Fibroblast of lung (primary cell): ENCODE results near the gene CCDC154. TPM values are rescaled to one million over a fixed set of nuclear protein-coding genes. Genes with fewer than 3 reads are reported as not detected.

ENCODE experiments used
- DNase-seq, 2 donors: peaks; one replicate each; pipeline versions ENCODE4 v3.0.0 to v3.0.0-alpha.2; 2010; ENCODE audit warnings: low read depth in 2 of 2
- H2AFZ ChIP-seq: 2 replicates; pipeline ENCODE4 v1.5.1; 2012; ENCODE audit warnings: low read length, control low read depth, inconsistent platforms
- H3K27ac ChIP-seq: 2 replicates; pipeline ENCODE4 v1.5.1; 2011; ENCODE audit warnings: low read length, control low read depth; ENCODE audit not compliant: insufficient read depth
- H3K27me3 ChIP-seq: 2 replicates; pipeline ENCODE4 v1.5.1; 2011; ENCODE audit warnings: mild to moderate bottlenecking, low read length; ENCODE audit not compliant: control insufficient read depth, insufficient read depth
- H3K36me3 ChIP-seq: 2 replicates; pipeline ENCODE4 v1.5.1; 2011; ENCODE audit warnings: low read length; ENCODE audit not compliant: control insufficient read depth, insufficient read depth
- H3K4me1 ChIP-seq: 2 replicates; pipeline ENCODE4 v1.5.1; 2011; ENCODE audit warnings: low read length; ENCODE audit not compliant: control insufficient read depth, insufficient read depth; ENCODE audit errors: extremely low read depth
- H3K4me2 ChIP-seq: 2 replicates; pipeline ENCODE4 v1.5.1; 2011; ENCODE audit warnings: low read length, control low read depth; ENCODE audit not compliant: insufficient read depth; ENCODE audit errors: extremely low read depth
- H3K4me3 ChIP-seq, 4 experiments: fragments of 200-600 bp in 1 of 4; sonication (generic) in 1 of 4; replicated peaks in 1 of 4; 2 replicates each; pipeline ENCODE4 v1.5.1; 2011 to 2016; ENCODE audit warnings: low read length in 4 of 4, low read depth in 3 of 4, mild to moderate bottlenecking in 3 of 4, control low read depth in 2 of 4, inconsistent platforms in 1 of 4, mixed read lengths in 1 of 4; ENCODE audit not compliant: insufficient read depth in 1 of 4; ENCODE audit errors: control extremely low read depth in 1 of 4
- H3K79me2 ChIP-seq: 2 replicates; pipeline ENCODE4 v1.5.1; 2012; ENCODE audit warnings: mild to moderate bottlenecking, low read length, inconsistent platforms; ENCODE audit not compliant: control insufficient read depth, insufficient read depth
- H3K9ac ChIP-seq: 2 replicates; pipeline ENCODE4 v1.5.1; 2011; ENCODE audit warnings: mild to moderate bottlenecking, low read length, control low read depth; ENCODE audit not compliant: insufficient read depth
- H3K9me3 ChIP-seq: 2 replicates; pipeline ENCODE4 v1.5.1; 2012; ENCODE audit warnings: low read depth, low read length; ENCODE audit not compliant: control insufficient read depth, insufficient read depth
- H4K20me1 ChIP-seq: 2 replicates; pipeline ENCODE4 v1.5.1; 2011; ENCODE audit warnings: low read length; ENCODE audit not compliant: control insufficient read depth, insufficient read depth; ENCODE audit errors: extremely low read depth
- CTCF ChIP-seq, 2 donors: IDR thresholded peaks in 1 of 2; conservative IDR thresholded peaks in 1 of 2; 1 replicate in 1 of 2; 2 replicates in 1 of 2; pipeline ENCODE4 v1.5.1; 2011 to 2012; ENCODE audit warnings: low read length in 2 of 2, control low read depth in 1 of 2, inconsistent platforms in 1 of 2, low read depth in 1 of 2, mild to moderate bottlenecking in 1 of 2
- EZH2 ChIP-seq: IDR thresholded peaks from 2 replicates; pipeline ENCODE4 v1.5.1; 2012; ENCODE audit warnings: low read length, control low read depth, mild to moderate bottlenecking; ENCODE audit errors: missing control alignments
- polyA plus RNA-seq, 2 donors: library from polyadenylated mRNA; depleted of rRNA in 1 of 2; stranded (reverse) in 1 of 2; unstranded in 1 of 2; fragments of >200 nt; gene quantifications; 2 replicates each; pipeline ENCODE4 v1.2.1, GENCODE V29; 2011 to 2012; ENCODE audit warnings: missing spikeins in 1 of 2
- total RNA-seq: library from RNA; depleted of rRNA; stranded (reverse); fragments of >200 nt; gene quantifications from 2 replicates; pipeline ENCODE4 v1.2.1, GENCODE V29; 2014

CCDC154 gene
- total and polyA plus RNA-seq, 2 donors (not counting 1 experiment from before 2014, with no cell fraction given), result 0.02 to 0.50 TPM

- Histone ChIP-seq H3K9ac (no peak overlapping the region), H3K4me2 (no peak overlapping the region), H3K27me3 (no peaks in the 10 kb centered on the region), H3K79me2 (no peaks in the 10 kb centered on the region), H2AFZ (no peak overlapping the region), H4K20me1 (no peaks in the 10 kb centered on the region), H3K9me3 (no peaks in the 10 kb centered on the region), H3K4me1 (no peaks in the 10 kb centered on the region), H3K4me3 (no peak overlapping the region), H3K27ac (no peak overlapping the region), H3K36me3 (peaks cover 15% of the 10 kb centered on the region)
- no peak for TF ChIP-seq EZH2
- TF ChIP-seq CTCF (conservative IDR thresholded peaks at IDR 0.05 in 1 of 2, IDR thresholded peaks at IDR 0.05 in 1 of 2; ENCODE audit: low read depth in 1 of 2, low read length in 2 of 2), result no peak
- DNase-seq, result peak in 1 of 2 donors; percentile 5
Observed at GRCh38 chr16:1458336-1458976, 14.1 kb upstream of the CCDC154 start.

GRCh38 chr16:1457489-1458245 is 13.3 kb upstream of the CCDC154 start:
- Histone ChIP-seq H3K9ac (no peak overlapping the region), H4K20me1 (no peaks in the 10 kb centered on the region), H3K4me3 (no peak overlapping the region), H3K4me1 (no peaks in the 10 kb centered on the region), H3K4me2 (no peak overlapping the region), H3K9me3 (no peaks in the 10 kb centered on the region), H3K36me3 (peaks cover 15% of the 10 kb centered on the region), H3K79me2 (no peaks in the 10 kb centered on the region), H2AFZ (no peak overlapping the region), H3K27me3 (no peaks in the 10 kb centered on the region), H3K27ac (no peak overlapping the region)
- TF ChIP-seq CTCF (conservative IDR thresholded peaks at IDR 0.05 in 1 of 2, IDR thresholded peaks at IDR 0.05 in 1 of 2; ENCODE audit: low read depth in 1 of 2, low read length in 2 of 2) (no peak), EZH2 (no peak)
- no peak for DNase-seq

GRCh38 chr16:1456951-1457350 is 12.6 kb upstream of the CCDC154 start:
- no peak for TF ChIP-seq EZH2
- no peak for TF ChIP-seq CTCF (conservative IDR thresholded peaks at IDR 0.05 in 1 of 2, IDR thresholded peaks at IDR 0.05 in 1 of 2; ENCODE audit: low read depth in 1 of 2, low read length in 2 of 2)
- no peak overlapping the region for H2AFZ ChIP-seq
- H3K9ac ChIP-seq, result no peak overlapping the region
- DNase-seq, result no peak
- H3K27me3 ChIP-seq, result no peaks in the 10 kb centered on the region
- no peaks in the 10 kb centered on the region for H4K20me1 ChIP-seq
- peaks cover 15% of the 10 kb centered on the region for H3K36me3 ChIP-seq
- no peaks in the 10 kb centered on the region for H3K9me3 ChIP-seq
- no peak overlapping the region for H3K27ac ChIP-seq
- H3K79me2 ChIP-seq, result no peaks in the 10 kb centered on the region
- no peak overlapping the region for H3K4me3 ChIP-seq
- H3K4me1 ChIP-seq, result no peaks in the 10 kb centered on the region
- no peak overlapping the region for H3K4me2 ChIP-seq
